Measurements from ENCODE around the gene BMP2K. TPM values are rescaled to one million over a fixed set of nuclear protein-coding genes. Genes with fewer than 3 reads are reported as not detected.

The BMP2K gene
- total RNA-seq, 6 donors from 2014 or later = 34.2 to 50.3 (median 42.1) TPM

GRCh38 chr4:78763251-78763650 is 12.9 kb upstream of the BMP2K start:
- no peaks in the 10 kb centered on the region for H3K9me3 ChIP-seq
- H3K4me3 ChIP-seq = no peak overlapping the region
- DNase-seq (no peak), ATAC-seq (ENCODE audit: low FRiP score in 2 of 2) (no peak)
- WGBS, 2 donors = 76 to 89% methylated on average over 1 of the region's 1 CpG
- no peak for TF ChIP-seq POLR2A (IDR thresholded peaks at IDR 0.05)
- TF ChIP-seq EP300 (IDR thresholded peaks at IDR 0.05) = no peak
- TF ChIP-seq POLR2AphosphoS5 (IDR thresholded peaks at IDR 0.05) = no peak
- no peaks in the 10 kb centered on the region for H3K36me3 ChIP-seq
- no peaks in the 10 kb centered on the region for H3K27me3 ChIP-seq
- H3K4me1 ChIP-seq = peaks cover 0 to 8% (median 6%) of the 10 kb centered on the region in 4 donors
- H3K27ac ChIP-seq = no peak overlapping the region

GRCh38 chr4:78763763-78764387 is 12.3 kb upstream of the BMP2K start:
- Histone ChIP-seq H3K9me3 (no peaks in the 10 kb centered on the region), H3K27me3 (no peaks in the 10 kb centered on the region), H3K4me3 (no peak overlapping the region), H3K36me3 (no peaks in the 10 kb centered on the region), H3K4me1 (peaks cover 0 to 8% (median 6%) of the 10 kb centered on the region in 4 donors), H3K27ac (no peak overlapping the region)
- no peak for TF ChIP-seq EP300 (IDR thresholded peaks at IDR 0.05)
- TF ChIP-seq POLR2AphosphoS5 (IDR thresholded peaks at IDR 0.05) = no peak
- no peak for TF ChIP-seq POLR2A (IDR thresholded peaks at IDR 0.05)
- TF ChIP-seq CTCF (IDR thresholded peaks at IDR 0.05) = no peak
- ATAC-seq (ENCODE audit: low FRiP score in 2 of 2) (no peak), DNase-seq (no peak)
- 93 to 99% methylated on average over 3 of the region's 3 CpGs for WGBS, 2 donors

- no peak for TF ChIP-seq POLR2AphosphoS5 (IDR thresholded peaks at IDR 0.05)
- no peak for TF ChIP-seq CTCF (IDR thresholded peaks at IDR 0.05)
- TF ChIP-seq EP300 (IDR thresholded peaks at IDR 0.05) = no peak
- TF ChIP-seq POLR2A (IDR thresholded peaks at IDR 0.05) = no peak
- ATAC-seq (ENCODE audit: low FRiP score in 2 of 2) (no peak), DNase-seq (no peak)
- no peak overlapping the region for H3K4me3 ChIP-seq
- no peaks in the 10 kb centered on the region for H3K9me3 ChIP-seq
- H3K27ac ChIP-seq = no peak overlapping the region
- H3K36me3 ChIP-seq = no peaks in the 10 kb centered on the region
- peaks cover 0 to 8% (median 6%) of the 10 kb centered on the region in 4 donors for H3K4me1 ChIP-seq
- no peaks in the 10 kb centered on the region for H3K27me3 ChIP-seq
These were observed 11.6 kb upstream of the BMP2K start for GRCh38 chr4:78764498-78764961.

GRCh38 chr4:78765432-78766006 is 10.6 kb upstream of the BMP2K start:
- H3K27me3 ChIP-seq = no peaks in the 10 kb centered on the region
- H3K4me1 ChIP-seq = peaks cover 0 to 8% (median 6%) of the 10 kb centered on the region in 4 donors
- DNase-seq = no peak
- H3K4me3 ChIP-seq = no peak overlapping the region
- no peaks in the 10 kb centered on the region for H3K36me3 ChIP-seq
- 36 to 63% methylated on average over 1 of the region's 1 CpG for WGBS, 2 donors
- H3K27ac ChIP-seq = no peak overlapping the region
- no peak for ATAC-seq (ENCODE audit: low FRiP score in 2 of 2)
- H3K9me3 ChIP-seq = no peaks in the 10 kb centered on the region
- no peak for TF ChIP-seq POLR2AphosphoS5 (IDR thresholded peaks at IDR 0.05)
- no peak for TF ChIP-seq CTCF (IDR thresholded peaks at IDR 0.05)
- TF ChIP-seq EP300 (IDR thresholded peaks at IDR 0.05) = no peak
- TF ChIP-seq POLR2A (IDR thresholded peaks at IDR 0.05) = no peak

- ATAC-seq (ENCODE audit: low FRiP score in 2 of 2) (no peak), DNase-seq (no peak)
- TF ChIP-seq CTCF (IDR thresholded peaks at IDR 0.05) = no peak
- no peak for TF ChIP-seq POLR2AphosphoS5 (IDR thresholded peaks at IDR 0.05)
- no peak for TF ChIP-seq POLR2A (IDR thresholded peaks at IDR 0.05)
- TF ChIP-seq EP300 (IDR thresholded peaks at IDR 0.05) = no peak
- H3K27ac ChIP-seq = no peak overlapping the region
- H3K4me3 ChIP-seq = no peak overlapping the region
- no peaks in the 10 kb centered on the region for H3K27me3 ChIP-seq
- 35 to 39% methylated on average over 3 of the region's 3 CpGs for WGBS, 2 donors
- no peaks in the 10 kb centered on the region for H3K9me3 ChIP-seq
- peaks cover 0 to 8% (median 6%) of the 10 kb centered on the region in 4 donors for H3K4me1 ChIP-seq
- no peaks in the 10 kb centered on the region for H3K36me3 ChIP-seq
These were observed 10.1 kb upstream of the BMP2K start for GRCh38 chr4:78766026-78766425.
